ENCODE measurements around the gene CD79B.

- TF ChIP-seq BRCA1 (IDR thresholded peaks at IDR 0.05; ENCODE audit: low read depth, low read length) (no peak), CTCF (IDR thresholded peaks at IDR 0.05 in 2 of 3, conservative IDR thresholded peaks at IDR 0.05 in 1 of 3; ENCODE audit: control insufficient read depth in 2 of 3, extremely low read depth in 1 of 3, insufficient read depth in 1 of 3, low read depth in 3 of 3, low read length in 3 of 3) (no peak), EZH2 (IDR thresholded peaks at IDR 0.05; ENCODE audit: borderline replicate concordance, control insufficient read depth, low read depth, low read length) (no peak), REST (IDR thresholded peaks at IDR 0.05; ENCODE audit: low read depth, low read length) (no peak), PRDM15 (CRISPR knock-in tag; IDR thresholded peaks at IDR 0.05) (no peak), SPI1 (IDR thresholded peaks at IDR 0.05; ENCODE audit: borderline replicate concordance, insufficient read depth, low read depth, low read length) (no peak), EP300 (IDR thresholded peaks at IDR 0.05; ENCODE audit: borderline replicate concordance in 1 of 2, control insufficient read depth in 1 of 2, low read depth in 2 of 2, low read length in 2 of 2) (no peak), ZNF24 (IDR thresholded peaks at IDR 0.05) (no peak), ZNF384 (IDR thresholded peaks at IDR 0.05; ENCODE audit: borderline replicate concordance, low read depth, low read length) (no peak), SP1 (IDR thresholded peaks at IDR 0.05; ENCODE audit: low read depth, low read length) (no peak), POLR2A (IDR thresholded peaks at IDR 0.05; ENCODE audit: low read depth, low read length) (no peak), CHD2 (IDR thresholded peaks at IDR 0.05; ENCODE audit: borderline replicate concordance, low read depth, low read length) (no peak), PBX3 (IDR thresholded peaks at IDR 0.05; ENCODE audit: insufficient replicate concordance, low read depth, low read length) (no peak), GABPA (IDR thresholded peaks at IDR 0.05; ENCODE audit: low read depth) (no peak)
Observed at GRCh38 chr17:63939401-63939800, 7.3 kb upstream of the CD79B start.

Measured in GM12878 (cell line).